Sigmoid colon (tissue), 4 donors: ENCODE results near the gene NHS.

ENCODE experiments used
- CTCF ChIP-seq, 4 experiments: fragments of 450-650 bp in 3 of 4; fragments of 200-600 bp in 1 of 4; IDR thresholded peaks; one replicate each; pipeline ENCODE4 v1.5.1; 2016 to 2019; ENCODE audit warnings: antibody characterized with exemption in 4 of 4, mild to moderate bottlenecking in 3 of 4, moderate library complexity in 2 of 4
- POLR2A ChIP-seq, 2 donors: fragments of 450-650 bp; IDR thresholded peaks; one replicate each; pipeline ENCODE4 v1.6.1; 2016; ENCODE audit warnings: antibody characterized with exemption in 2 of 2, mild to moderate bottlenecking in 2 of 2, moderate library complexity in 2 of 2
- POLR2AphosphoS5 ChIP-seq, 4 donors: sonication (generic); formaldehyde crosslinking; IDR thresholded peaks; one replicate each; pipeline ENCODE4 v1.6.1; 2017; ENCODE audit warnings: antibody characterized with exemption in 4 of 4

GRCh38 chrX:17710871-17711301, 335.9 kb downstream of the NHS start:
- TF ChIP-seq CTCF (IDR thresholded peaks at IDR 0.05) (no peak), POLR2A (IDR thresholded peaks at IDR 0.05) (no peak), POLR2AphosphoS5 (IDR thresholded peaks at IDR 0.05) (no peak)
